Right kidney (tissue), 1 donor: ENCODE data around the gene TBX4.
A peak's percentile ranks its signal among the peaks of the same experiment; 100 is the strongest.
"Not testable (repeated sequence)": the region's sequence is repeated elsewhere in the genome, so short reads cannot be mapped to it uniquely, and the experiment has no call there.

Source experiments
- DNase-seq: peaks from one replicate; pipeline ENCODE4 v3.0.0-alpha.2; 2016

The TBX4 gene

GRCh38 chr17:61484174-61484573 is 32.0 kb downstream of the TBX4 start:
- DNase-seq = no peak

GRCh38 chr17:61485067-61485775 is 33.0 kb downstream of the TBX4 start:
- DNase-seq = no peak

GRCh38 chr17:61486135-61487120 is 34.2 kb downstream of the TBX4 start:
- peak; percentile 41 for DNase-seq

- DNase-seq = no peak
Measured at GRCh38 chr17:61487161-61487988, 35.2 kb downstream of the TBX4 start.

- DNase-seq = no peak
Measured at GRCh38 chr17:61487989-61488595, 35.9 kb downstream of the TBX4 start.

GRCh38 chr17:61488878-61489718 is 36.9 kb downstream of the TBX4 start:
- DNase-seq = no peak

GRCh38 chr17:61489719-61490490 is 37.7 kb downstream of the TBX4 start:
- no peak for DNase-seq

GRCh38 chr17:61490540-61490975 is 38.3 kb downstream of the TBX4 start:
- DNase-seq = no peak

GRCh38 chr17:61491981-61492380 is 39.8 kb downstream of the TBX4 start:
- no peak for DNase-seq

- DNase-seq = no peak
Measured at GRCh38 chr17:61492759-61493526, 40.7 kb downstream of the TBX4 start.

GRCh38 chr17:61493830-61494324 is 41.7 kb downstream of the TBX4 start:
- DNase-seq = not testable (repeated sequence)

- no peak for DNase-seq
Measured at GRCh38 chr17:61494325-61495160, 42.3 kb downstream of the TBX4 start.

- no peak for DNase-seq
Measured at GRCh38 chr17:61495161-61495857, 43.1 kb downstream of the TBX4 start.

- no peak for DNase-seq
Measured at GRCh38 chr17:61496174-61496956, 44.1 kb downstream of the TBX4 start.

- DNase-seq = no peak
Measured at GRCh38 chr17:61496957-61497653, 44.9 kb downstream of the TBX4 start.
